HepG2 (cell line): ENCODE measurements around the gene OR13A1. TPM values are rescaled to one million over a fixed set of nuclear protein-coding genes. Genes with fewer than 3 reads are reported as not detected.
A peak's percentile ranks its signal among the peaks of the same experiment; 100 is the strongest.
"Not testable (repeated sequence)": the region's sequence is repeated elsewhere in the genome, so short reads cannot be mapped to it uniquely, and the experiment has no call there.

Experiments used
- ATAC-seq: fragments of 200-7000 bp; cut with Tn5 transposase; 3 replicates; pipeline ENCODE4 v1.9.1; 2020; ENCODE audit warnings: mild to moderate bottlenecking, moderate library complexity
- BruUV-seq: library from RNA; stranded (reverse); fragments of 400-500 nt; replicated peaks from 2 replicates; lab custom pipeline; 2021; lab: Mats Ljungman, UMichigan
- CTCF ChIA-PET: fragments of 300-600 bp; formaldehyde crosslinking; extraction: SDS; loops from one replicate; lab custom pipeline; 2021; ENCODE audit warnings: low total read pairs, inconsistent platforms, low intra/inter-chr PET ratio; lab: Yijun Ruan, JAX
- POLR2A ChIA-PET: fragments of 350-600 bp; sonication (Branson Sonifier 250); formaldehyde crosslinking; loops from one replicate; lab custom pipeline; 2020; ENCODE audit warnings: antibody characterized with exemption, inconsistent platforms; lab: Yijun Ruan, JAX
- DNase-seq: peaks from one replicate; pipeline ENCODE4 v3.0.0-alpha.2; 2015; ENCODE audit warnings: low spot score
- FAIRE-seq: peaks from 3 replicates; lab custom pipeline; 2011; peaks lifted over from hg19 to GRCh38; lab: Jason Lieb, UNC
- H2AFZ ChIP-seq: one replicate; pipeline ENCODE4 v1.6.1; 2011; ENCODE audit warnings: low read length, inconsistent platforms
- H3K27ac ChIP-seq: fragments of 300-600 bp; 3 replicates; pipeline ENCODE4 v1.8.0; 2011; ENCODE audit warnings: mixed run types, mild to moderate bottlenecking, mixed read lengths, low read length, inconsistent platforms; ENCODE audit not compliant: insufficient read depth; ENCODE audit errors: extremely low read length
- H3K27me3 ChIP-seq, 2 experiments: fragments of 200-600 bp in 1 of 2; 2 replicates in 1 of 2; 3 replicates in 1 of 2; pipeline versions ENCODE4 v1.6.0 to v1.8.0; 2011; ENCODE audit warnings: low read length in 2 of 2, mild to moderate bottlenecking in 2 of 2, moderate library complexity in 2 of 2, inconsistent platforms in 1 of 2; ENCODE audit not compliant: insufficient read depth in 2 of 2, control insufficient read depth in 1 of 2
- H3K36me3 ChIP-seq, 2 experiments: fragments of 200-600 bp in 1 of 2; replicated peaks in 1 of 2; 2 replicates in 1 of 2; 3 replicates in 1 of 2; pipeline versions ENCODE4 v1.5.1 to v1.8.0; 2011; ENCODE audit warnings: low read length in 2 of 2, inconsistent platforms in 1 of 2; ENCODE audit not compliant: insufficient read depth in 2 of 2, control insufficient read depth in 1 of 2
- H3K4me1 ChIP-seq: 2 replicates; pipeline ENCODE4 v1.5.1; 2012; ENCODE audit warnings: low read length, inconsistent platforms; ENCODE audit not compliant: insufficient read depth
- H3K4me2 ChIP-seq: 2 replicates; pipeline ENCODE4 v1.6.0; 2011; ENCODE audit warnings: low read depth, low read length, inconsistent platforms
- H3K4me3 ChIP-seq, 3 experiments: fragments of 200-600 bp in 1 of 3; sonication (generic), shearing (Covaris generic) in 1 of 3; replicated peaks in 1 of 3; 2 replicates each; pipeline ENCODE4 v1.5.1; 2011 to 2016; ENCODE audit warnings: low read length in 3 of 3, inconsistent platforms in 2 of 3, low read depth in 2 of 3, mild to moderate bottlenecking in 2 of 3, control low read depth in 1 of 3, mixed read lengths in 1 of 3; ENCODE audit not compliant: insufficient read depth in 1 of 3
- H3K79me2 ChIP-seq: one replicate; pipeline ENCODE4 v1.6.1; 2011; ENCODE audit warnings: low read length, inconsistent platforms; ENCODE audit not compliant: insufficient read depth
- H3K9ac ChIP-seq: 2 replicates; pipeline ENCODE4 v1.6.0; 2011; ENCODE audit warnings: mild to moderate bottlenecking, low read depth, low read length, inconsistent platforms; ENCODE audit not compliant: insufficient read depth
- H3K9me3 ChIP-seq: 2 replicates; pipeline ENCODE4 v1.5.1; 2012; ENCODE audit warnings: mild to moderate bottlenecking, low read length
- H4K20me1 ChIP-seq: 2 replicates; pipeline ENCODE4 v1.6.0; 2011; ENCODE audit warnings: inconsistent platforms, mild to moderate bottlenecking, low read length, moderate library complexity; ENCODE audit not compliant: insufficient read depth
- FOXA1 ChIP-seq, 2 experiments: fragments of 450-650 bp in 1 of 2; sonication (generic) in 1 of 2; formaldehyde crosslinking in 1 of 2; IDR thresholded peaks; 2 replicates each; pipeline versions ENCODE4 v1.4.0 to v1.6.1; 2016 to 2020; ENCODE audit warnings: missing genetic modification reagents in 1 of 2
- FOXA3 ChIP-seq: IDR thresholded peaks from 2 replicates; pipeline ENCODE4 v1.6.1; 2016; ENCODE audit warnings: missing genetic modification reagents, missing compliant biosample characterization
- ZNF281 ChIP-seq: sonication (generic); formaldehyde crosslinking; IDR thresholded peaks from 2 replicates; pipeline ENCODE4 v1.4.0; 2020; ENCODE audit warnings: missing genetic modification reagents, borderline replicate concordance
- WGBS: methylation state at CpG from one replicate; pipeline ENCODE4 v1.1.6; 2017; ENCODE audit warnings: low lambda C conversion rate; 5-methylcytosine and 5-hydroxymethylcytosine counted together
- in situ Hi-C: cut with HindIII; loops from 2 replicates; pipeline ENCODE4 v1.10.0; 2017; ENCODE audit warnings: low pct_unique_long_range_greater_than_20kb; ENCODE audit not compliant: extremely low pct_ligation_motif_present
- intact Hi-C: fragments of 100-400 bp; cut with micrococcal nuclease; formaldehyde crosslinking; loops from one replicate; pipeline ENCODE4 v1.10.0; 2022; ENCODE audit not compliant: unreplicated experiment
- polyA plus RNA-seq, 8 experiments: library from polyadenylated mRNA; depleted of rRNA in 3 of 8; stranded (reverse) in 7 of 8; unstranded in 1 of 8; fragments of >200 nt; fragmentation: Illumina TruSeq in 4 of 8; extraction: Trizol in 4 of 8; gene quantifications; 2 replicates each; pipeline versions ENCODE4 v1.2.1 to v1.2.3, GENCODE V29; 2011 to 2016; ENCODE audit warnings: low read depth in 4 of 8, missing spikeins in 1 of 8, mixed read lengths in 1 of 8; ENCODE audit not compliant: insufficient read depth in 1 of 8
- total RNA-seq, 5 experiments: library from RNA; depleted of rRNA; stranded (reverse); fragments of >200 nt; fragmentation: Illumina TruSeq; extraction: Trizol; gene quantifications; 2 replicates each; pipeline ENCODE4 v1.2.3, GENCODE V29; 2016; ENCODE audit warnings: low read depth in 1 of 5

OR13A1 gene
- total and polyA plus RNA-seq, 2 of the 13 experiments (the other 11 are each of a cell fraction or from before 2014, with no cell fraction given): not detected

- in situ Hi-C loops; H3K79me2 ChIP-seq; H3K9ac ChIP-seq; POLR2A ChIA-PET; H3K9me3 ChIP-seq; H3K4me3 ChIP-seq; DNase-seq; H3K27me3 ChIP-seq; ATAC-seq; H3K27ac ChIP-seq; CTCF ChIA-PET; FAIRE-seq; H4K20me1 ChIP-seq; H2AFZ ChIP-seq; H3K36me3 ChIP-seq; BruUV-seq; intact Hi-C loops; TF ChIP-seq FOXA1 (IDR thresholded peaks at IDR 0.05): not testable (repeated sequence)
- peak; percentile 47 for TF ChIP-seq FOXA3 (CRISPR knock-in tag)
- TF ChIP-seq FOXA1 (CRISPR knock-in tag; IDR thresholded peaks at IDR 0.05): peak; percentile 70
- TF ChIP-seq ZNF281: peak; percentile 91
- WGBS: 43% methylated on average over 11 of the region's 18 CpGs
- H3K4me2 ChIP-seq: peak overlapping the region; percentile 42; the same call in 1 of the 2 replicates
- H3K4me1 ChIP-seq: peaks cover 11% of the 10 kb centered on the region
These were observed 46.8 kb upstream of the OR13A1 start for GRCh38 chr10:45361983-45362799.

DNA sequence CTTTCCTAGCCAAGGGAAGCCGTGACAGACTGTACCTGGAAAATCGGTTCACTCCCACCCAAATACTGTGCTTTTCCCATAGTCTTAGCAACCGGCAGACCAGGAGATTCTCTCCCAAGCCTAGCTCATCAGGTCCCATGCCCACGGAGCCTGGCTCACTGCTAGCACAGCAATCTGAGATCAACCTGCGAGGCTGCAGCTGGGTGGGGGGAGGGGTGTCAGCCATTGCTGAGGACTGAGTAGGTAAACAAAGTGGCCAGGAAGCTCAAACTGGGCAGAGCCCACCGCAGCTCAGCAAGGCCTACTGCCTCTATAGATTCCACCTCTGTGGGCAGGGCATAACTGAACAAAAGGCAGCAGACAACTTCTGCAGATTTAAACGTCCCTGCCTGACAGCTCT is 43.6 kb upstream of the OR13A1 start:
- H3K27ac ChIP-seq, H3K9ac ChIP-seq, H3K4me3 ChIP-seq, H2AFZ ChIP-seq, intact Hi-C loops, H3K27me3 ChIP-seq, ATAC-seq, FAIRE-seq, H3K4me2 ChIP-seq, CTCF ChIA-PET, DNase-seq, H3K9me3 ChIP-seq, H3K36me3 ChIP-seq, POLR2A ChIA-PET, H4K20me1 ChIP-seq, in situ Hi-C loops, BruUV-seq, H3K79me2 ChIP-seq: not testable (repeated sequence)
- peak; percentile 54; the same call in 1 of the 2 replicates for TF ChIP-seq ZNF281
- 23% methylated on average over 3 of the region's 7 CpGs for WGBS
- peaks cover 11% of the 10 kb centered on the region for H3K4me1 ChIP-seq
